ENCODE measurements around the gene TADA2B. TPM values are rescaled to one million over a fixed set of nuclear protein-coding genes. Genes with fewer than 3 reads are reported as not detected.

Gene TADA2B
- total and polyA plus RNA-seq, 2 of the 4 experiments (the other 2 are of a cell fraction), result 6.1 to 8.6 TPM

- TF ChIP-seq CTCF (conservative IDR thresholded peaks at IDR 0.05; ENCODE audit: low read depth, low read length) (no peak), CEBPB (IDR thresholded peaks at IDR 0.05; ENCODE audit: low read depth, low read length) (no peak), SMC3 (IDR thresholded peaks at IDR 0.05; ENCODE audit: low read depth, low read length) (no peak), ELK1 (IDR thresholded peaks at IDR 0.05; ENCODE audit: borderline replicate concordance, low read depth, low read length) (no peak), USF2 (IDR thresholded peaks at IDR 0.05; ENCODE audit: low read depth, low read length) (no peak), RAD21 (IDR thresholded peaks at IDR 0.05; ENCODE audit: low read length) (no peak), MAFK (IDR thresholded peaks at IDR 0.05; ENCODE audit: low read depth, low read length) (no peak), NFE2L2 (IDR thresholded peaks at IDR 0.05; ENCODE audit: low read depth, low read length) (no peak)
- Histone ChIP-seq H4K91ac (ENCODE audit: insufficient read depth, low read depth, low read length) (no peak overlapping the region), H2BK5ac (ENCODE audit: low read depth, low read length, poor library complexity, severe bottlenecking) (no peak overlapping the region), H3K9ac (ENCODE audit: low read depth, low read length) (no peak overlapping the region), H3K27me3 (ENCODE audit: control insufficient read depth, insufficient read depth, low read length) (no peaks in the 10 kb centered on the region), H2AK9ac (replicated peaks; ENCODE audit: low read depth, low read length, poor library complexity) (no peak overlapping the region), H3K18ac (ENCODE audit: low read depth, low read length) (no peak overlapping the region), H3K4ac (ENCODE audit: low read depth, low read length) (no peak overlapping the region), H3K56ac (ENCODE audit: extremely low read depth, insufficient read depth, low read length) (no peak overlapping the region), H3K4me2 (ENCODE audit: low read depth, low read length) (no peak overlapping the region), H2AFZ (replicated peaks; ENCODE audit: low read length, poor library complexity) (no peak overlapping the region), H3K4me3 (ENCODE audit: insufficient read depth, low read depth, low read length) (no peak overlapping the region), H4K20me1 (ENCODE audit: insufficient read depth, low read length) (no peaks in the 10 kb centered on the region), H2AK5ac (ENCODE audit: low read depth, low read length) (no peak overlapping the region), H2BK120ac (ENCODE audit: low read depth, low read length) (no peak overlapping the region), H3K4me1 (ENCODE audit: control insufficient read depth, insufficient read depth, low read length) (no peaks in the 10 kb centered on the region), H3K23ac (ENCODE audit: low read depth, low read length) (no peak overlapping the region), H4K8ac (ENCODE audit: low read depth in 2 of 2, low read length in 2 of 2) (no peak overlapping the region), H2BK20ac (ENCODE audit: low read depth, low read length) (no peak overlapping the region), H3K14ac (replicated peaks; ENCODE audit: low read depth, low read length) (no peak overlapping the region), H3K36me3 (ENCODE audit: control insufficient read depth, insufficient read depth, low read length) (peaks cover 58% of the 10 kb centered on the region), H2BK15ac (ENCODE audit: low read depth, low read length) (no peak overlapping the region), H3K9me3 (ENCODE audit: control insufficient read depth, insufficient read depth, low read length) (no peaks in the 10 kb centered on the region), H3K27ac (ENCODE audit: insufficient read depth, low read length) (no peak overlapping the region), H4K5ac (ENCODE audit: low read depth, low read length) (no peak overlapping the region), H3K79me1 (ENCODE audit: low read depth in 1 of 2, low read length in 2 of 2) (peaks cover 10 to 31% of the 10 kb centered on the region in 2 experiments), H3K9me1 (ENCODE audit: insufficient read depth, low read length) (peaks cover 13% of the 10 kb centered on the region; the same call in 1 of the 2 replicates)
- dilution Hi-C loops (cut with HindIII; ENCODE audit: low sequenced_read_pairs, unreplicated experiment), result no loop called here
- intact Hi-C loops (cut with micrococcal nuclease), result no loop called here
- POLR2A ChIA-PET (ENCODE audit: unreplicated experiment), result no interaction called here
- CTCF ChIA-PET, result no interaction called here
- WGBS, 2 experiments (ENCODE audit: extremely low coverage in 2 of 2, insufficient read length in 1 of 2), result 92% methylated on average over 9 of the region's 12 CpGs; no CpG with 5 or more reads in 1 of the 2 experiments
- DNase-seq (no peak), ATAC-seq (ENCODE audit: low read depth) (no peak)
- in situ Hi-C loops (cut with MboI; ENCODE audit: low sequenced_read_pairs), result no loop called here
- BruUV-seq (replicated peaks), result no TSS peak
Measured at GRCh38 chr4:7014815-7015214, 28.4 kb upstream of the TADA2B start.

Measured in IMR-90 (cell line).